Common myeloid progenitor, CD34-positive (primary cell): ENCODE data around the gene MEGF11.

Experiments used
- CTCF ChIA-PET: fragments of 350-600 bp; sonication (Branson Sonifier 250); formaldehyde crosslinking; loops from one replicate; lab custom pipeline; 2021; ENCODE audit warnings: antibody characterized with exemption; lab: Charles Lee
- POLR2A ChIA-PET: fragments of 350-600 bp; sonication (Branson Sonifier 250); formaldehyde crosslinking; loops from one replicate; lab custom pipeline; 2021; ENCODE audit warnings: antibody characterized with exemption; lab: Charles Lee
- DNase-seq, 3 donors: peaks; one replicate each; pipeline versions ENCODE4 v3.0.0 to v3.0.0-alpha.2; 2013
- H3K27ac ChIP-seq, 2 experiments: 1 replicate in 1 of 2; 2 replicates in 1 of 2; pipeline ENCODE4 v1.7.0; 2013; ENCODE audit warnings: inconsistent platforms in 2 of 2, low read length in 2 of 2, mild to moderate bottlenecking in 2 of 2, low read depth in 1 of 2, moderate library complexity in 1 of 2; ENCODE audit not compliant: severe bottlenecking in 2 of 2, insufficient read depth in 1 of 2, poor library complexity in 1 of 2
- H3K27me3 ChIP-seq, 5 experiments: replicated peaks in 2 of 5; 1 replicate in 3 of 5; 2 replicates in 2 of 5; pipeline versions ENCODE4 v1.6.1 to v1.7.0; 2013; ENCODE audit warnings: low read length in 4 of 5, mild to moderate bottlenecking in 2 of 5, moderate library complexity in 2 of 5, inconsistent platforms in 1 of 5; ENCODE audit not compliant: insufficient read depth in 5 of 5, control insufficient read depth in 4 of 5
- H3K36me3 ChIP-seq, 4 experiments: 1 replicate in 2 of 4; 2 replicates in 2 of 4; pipeline versions ENCODE4 v1.6.1 to v1.7.0; 2013; ENCODE audit warnings: low read length in 3 of 4, control low read depth in 1 of 4, mild to moderate bottlenecking in 1 of 4; ENCODE audit not compliant: control insufficient read depth in 4 of 4, insufficient read depth in 4 of 4
- H3K4me1 ChIP-seq, 4 experiments: 1 replicate in 3 of 4; 2 replicates in 1 of 4; pipeline versions ENCODE4 v1.6.1 to v1.7.1; 2013; ENCODE audit warnings: low read length in 3 of 4, mild to moderate bottlenecking in 3 of 4, control low read depth in 1 of 4, inconsistent platforms in 1 of 4, moderate library complexity in 1 of 4; ENCODE audit not compliant: control insufficient read depth in 4 of 4, insufficient read depth in 4 of 4; ENCODE audit errors: control extremely low read depth in 1 of 4
- H3K4me3 ChIP-seq, 7 experiments: 1 replicate in 4 of 7; 2 replicates in 3 of 7; pipeline versions ENCODE4 v1.5.1 to v1.7.0; 2013; ENCODE audit warnings: mild to moderate bottlenecking in 7 of 7, low read length in 6 of 7, moderate library complexity in 6 of 7, inconsistent platforms in 2 of 7, low read depth in 2 of 7, control low read depth in 1 of 7; ENCODE audit not compliant: insufficient read depth in 4 of 7, control insufficient read depth in 1 of 7; ENCODE audit errors: extremely low read depth in 1 of 7
- H3K9me3 ChIP-seq, 5 experiments: 1 replicate in 4 of 5; 2 replicates in 1 of 5; pipeline versions ENCODE4 v1.6.1 to v1.7.1; 2013; ENCODE audit warnings: low read length in 4 of 5, mild to moderate bottlenecking in 2 of 5, inconsistent platforms in 1 of 5, low read depth in 1 of 5, moderate library complexity in 1 of 5; ENCODE audit not compliant: control insufficient read depth in 4 of 5, insufficient read depth in 2 of 5; ENCODE audit errors: control extremely low read depth in 1 of 5
- WGBS: methylation state at CpG from one replicate; pipeline ENCODE4 v1.1.5; 2013; ENCODE audit not compliant: insufficient coverage; 5-methylcytosine and 5-hydroxymethylcytosine counted together

MEGF11 gene

GRCh38 chr15:66085128-66085527, 168.4 kb downstream of the MEGF11 start:
- POLR2A ChIA-PET, result no interaction called here
- no peaks in the 10 kb centered on the region for H3K4me1 ChIP-seq
- H3K4me3 ChIP-seq, result no peak overlapping the region
- peaks cover 0 to 4% (median 0%) of the 10 kb centered on the region in 5 experiments for H3K9me3 ChIP-seq
- DNase-seq, result peak in 2 of 3 donors; percentile 5 to 10
- H3K27ac ChIP-seq, result no peak overlapping the region
- CTCF ChIA-PET, result interaction anchor here (1.2 kb wide), 1 partner anchor 10 kb away, joined by 3 read pairs; no protein-coding TSS in a partner anchor
- 65% methylated on average over 5 of the region's 6 CpGs for WGBS
- no peaks in the 10 kb centered on the region for H3K36me3 ChIP-seq
- peaks cover 0 to 16% (median 4%) of the 10 kb centered on the region in 5 experiments for H3K27me3 ChIP-seq

- peaks cover 0 to 20% (median 6%) of the 10 kb centered on the region in 5 experiments for H3K27me3 ChIP-seq
- 89% methylated on average over 10 of the region's 10 CpGs for WGBS
- H3K4me3 ChIP-seq, result no peak overlapping the region
- no peak for DNase-seq
- no peaks in the 10 kb centered on the region for H3K4me1 ChIP-seq
- POLR2A ChIA-PET, result no interaction called here
- no peaks in the 10 kb centered on the region for H3K36me3 ChIP-seq
- no peak overlapping the region for H3K27ac ChIP-seq
- CTCF ChIA-PET, result interaction anchor here (1.2 kb wide), 1 partner anchor 9 kb away, joined by 3 read pairs; no protein-coding TSS in a partner anchor
- H3K9me3 ChIP-seq, result peaks cover 0 to 4% (median 0%) of the 10 kb centered on the region in 5 experiments
Observed at GRCh38 chr15:66084704-66085103, 168.8 kb downstream of the MEGF11 start.

GRCh38 chr15:66080717-66081398, 172.7 kb downstream of the MEGF11 start:
- Histone ChIP-seq H3K9me3 (peaks cover 0 to 4% (median 0%) of the 10 kb centered on the region in 5 experiments), H3K27me3 (peaks cover 0 to 43% (median 9%) of the 10 kb centered on the region in 5 experiments), H3K36me3 (no peaks in the 10 kb centered on the region), H3K4me1 (no peaks in the 10 kb centered on the region), H3K27ac (no peak overlapping the region), H3K4me3 (no peak overlapping the region)
- ChIA-PET CTCF (no interaction called here), POLR2A (no interaction called here)
- DNase-seq, result peak in 1 of 3 donors; percentile 3
- 81% methylated on average over 21 of the region's 23 CpGs for WGBS

GRCh38 chr15:66078929-66079275, 174.6 kb downstream of the MEGF11 start:
- Histone ChIP-seq H3K9me3 (no peaks in the 10 kb centered on the region), H3K4me1 (no peaks in the 10 kb centered on the region), H3K36me3 (no peaks in the 10 kb centered on the region), H3K27me3 (peaks cover 0 to 35% (median 10%) of the 10 kb centered on the region in 5 experiments), H3K4me3 (no peak overlapping the region), H3K27ac (no peak overlapping the region)
- DNase-seq, result no peak
- CTCF ChIA-PET, result no interaction called here
- POLR2A ChIA-PET, result no interaction called here
- 82% methylated on average over 2 of the region's 5 CpGs for WGBS

- CTCF ChIA-PET, result no interaction called here
- WGBS, result 61% methylated on average over 16 of the region's 20 CpGs
- Histone ChIP-seq H3K4me1 (no peaks in the 10 kb centered on the region), H3K27me3 (peaks cover 0 to 35% (median 10%) of the 10 kb centered on the region in 5 experiments), H3K9me3 (no peaks in the 10 kb centered on the region), H3K36me3 (no peaks in the 10 kb centered on the region), H3K4me3 (no peak overlapping the region), H3K27ac (no peak overlapping the region)
- POLR2A ChIA-PET, result no interaction called here
- DNase-seq, result no peak
Observed at GRCh38 chr15:66078196-66078928, 175.2 kb downstream of the MEGF11 start.

- peaks cover 0 to 35% (median 12%) of the 10 kb centered on the region in 5 experiments for H3K27me3 ChIP-seq
- H3K36me3 ChIP-seq, result no peaks in the 10 kb centered on the region
- DNase-seq, result no peak
- no peaks in the 10 kb centered on the region for H3K4me1 ChIP-seq
- 78% methylated on average over 4 of the region's 6 CpGs for WGBS
- no peaks in the 10 kb centered on the region for H3K9me3 ChIP-seq
- H3K27ac ChIP-seq, result no peak overlapping the region
- POLR2A ChIA-PET, result no interaction called here
- H3K4me3 ChIP-seq, result no peak overlapping the region
- CTCF ChIA-PET, result no interaction called here
Observed at GRCh38 chr15:66077320-66077663, 176.3 kb downstream of the MEGF11 start.
